Suprapubic skin (tissue), 3 donors: Measurements from ENCODE around the gene VAV2.

Experiments used
- CTCF ChIP-seq, 2 donors: fragments of 200-600 bp in 1 of 2; fragments of 450-650 bp in 1 of 2; sonication (generic) in 1 of 2; IDR thresholded peaks; one replicate each; pipeline ENCODE4 v1.5.1; 2016 to 2019; ENCODE audit warnings: antibody characterized with exemption in 2 of 2, mild to moderate bottlenecking in 1 of 2, moderate library complexity in 1 of 2
- POLR2A ChIP-seq, 2 donors: fragments of 450-650 bp; IDR thresholded peaks; one replicate each; pipeline ENCODE4 v1.6.1; 2017; ENCODE audit warnings: antibody characterized with exemption in 2 of 2, mild to moderate bottlenecking in 2 of 2, moderate library complexity in 2 of 2

DNA sequence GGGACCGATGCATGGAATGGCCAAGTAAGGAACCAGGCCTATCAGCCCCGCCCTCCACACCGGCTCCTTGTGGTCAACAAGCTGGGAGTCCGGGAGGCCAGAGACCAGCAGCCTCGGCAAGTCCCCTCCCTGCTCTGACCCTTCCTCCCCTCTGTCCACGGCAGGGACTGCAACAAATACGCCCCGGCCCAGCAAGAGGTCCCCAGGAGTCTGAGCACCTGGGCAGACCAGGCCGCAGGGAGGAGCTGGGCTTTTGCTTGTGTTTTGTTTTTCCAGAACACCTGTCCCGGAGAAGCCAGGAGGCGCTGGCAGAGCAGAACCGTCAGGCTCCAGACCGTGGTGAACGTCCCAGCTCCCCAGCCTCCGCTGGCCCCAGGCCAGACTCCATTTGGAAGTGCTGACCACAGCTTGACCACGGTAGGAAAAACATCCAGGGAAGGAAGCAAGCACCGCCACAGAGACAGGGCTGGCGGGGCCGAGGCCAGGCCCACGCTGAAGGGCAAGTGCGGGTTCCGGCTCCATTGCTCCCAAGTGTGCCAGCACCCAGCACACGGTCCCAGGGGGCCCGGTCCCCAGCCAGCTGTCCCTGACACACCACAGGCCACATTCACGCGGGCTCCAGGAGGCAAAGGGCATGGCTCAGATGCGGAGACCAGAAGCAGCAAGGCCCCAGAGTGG lies 56.7 kb downstream of the VAV2 start:
- TF ChIP-seq POLR2A (IDR thresholded peaks at IDR 0.05), result no peak
- TF ChIP-seq CTCF (IDR thresholded peaks at IDR 0.05), result no peak
